BLaER1 treated with 17β-estradiol and CSF1 and Interleukin-3, amounts not matched to agents 10 nM and 100 nM (cell line): ENCODE measurements around the gene MKLN1.

Experiments
- H3K27ac ChIP-seq, 11 experiments: shearing (Covaris generic); formaldehyde crosslinking; 2 replicates each; pipeline ENCODE4 v1.8.1; 2022
- H3K27me3 ChIP-seq, 11 experiments: shearing (Covaris generic); formaldehyde crosslinking; 2 replicates each; pipeline ENCODE4 v1.8.1; 2022
- H3K36me3 ChIP-seq, 11 experiments: shearing (Covaris generic); formaldehyde crosslinking; 2 replicates each; pipeline ENCODE4 v1.8.1; 2022
- H3K4me1 ChIP-seq, 10 experiments: shearing (Covaris generic); formaldehyde crosslinking; 2 replicates each; pipeline ENCODE4 v1.8.1; 2022
- H3K4me2 ChIP-seq, 11 experiments: shearing (Covaris generic); formaldehyde crosslinking; 2 replicates each; pipeline ENCODE4 v1.8.1; 2022
- H3K4me3 ChIP-seq, 10 experiments: shearing (Covaris generic); formaldehyde crosslinking; 2 replicates each; pipeline ENCODE4 v1.8.1; 2022
- H3K9ac ChIP-seq, 11 experiments: shearing (Covaris generic); formaldehyde crosslinking; 2 replicates each; pipeline ENCODE4 v1.8.1; 2022
- H3K9me3 ChIP-seq, 11 experiments: shearing (Covaris generic); formaldehyde crosslinking; replicated peaks in 1 of 11; 2 replicates each; pipeline ENCODE4 v1.8.1; 2022
- H4K20me1 ChIP-seq, 11 experiments: shearing (Covaris generic); formaldehyde crosslinking; 2 replicates each; pipeline ENCODE4 v1.8.1; 2022
- Cebpa-rat ChIP-seq, 11 experiments: shearing (Covaris generic); IDR thresholded peaks; 2 replicates each; pipeline ENCODE4 v1.8.1; 2022

MKLN1 gene

DNA sequence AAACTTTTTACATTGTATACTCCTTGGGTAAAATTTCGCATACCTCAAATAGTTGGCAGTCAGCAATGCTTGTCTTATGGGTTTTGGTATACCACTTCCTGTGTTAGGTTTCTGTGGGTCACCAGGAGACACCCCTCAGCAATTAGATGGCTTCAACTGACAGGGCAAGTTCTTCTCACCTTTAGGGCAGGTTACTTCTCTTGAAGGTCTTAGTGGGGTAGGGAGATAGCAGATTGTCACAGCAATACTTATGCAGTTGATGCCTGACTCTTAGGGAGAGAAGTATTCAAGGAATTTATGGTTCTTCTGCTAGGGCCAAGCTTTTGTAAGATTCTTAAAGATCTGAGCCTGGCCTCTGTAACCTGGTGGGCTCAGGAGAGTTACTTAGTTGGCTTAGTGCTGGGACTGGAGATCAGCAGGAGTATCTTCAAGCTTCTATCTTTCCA, 42.9 kb downstream of the MKLN1 start:
- Histone ChIP-seq H3K4me1 (peaks cover 9 to 44% (median 23%) of the 10 kb centered on the region in 10 experiments), H4K20me1 (peaks cover 66 to 100% (median 99%) of the 10 kb centered on the region in 11 experiments), H3K9me3 (peaks cover 0 to 10% (median 4%) of the 10 kb centered on the region in 11 experiments; a peak in 8 of 22 replicates), H3K27me3 (no peaks in the 10 kb centered on the region), H3K36me3 (peaks cover 0 to 19% (median 0%) of the 10 kb centered on the region in 11 experiments; a peak in 11 of 22 replicates), H3K4me3 (no peak overlapping the region), H3K4me2 (peak overlapping the region; percentile 13 to 55 (median 26); a peak in 16 of 22 replicates), H3K27ac (no peak overlapping the region), H3K9ac (no peak overlapping the region)
- no peak for TF ChIP-seq Cebpa-rat (IDR thresholded peaks at IDR 0.05)

- Histone ChIP-seq H3K9ac (no peak overlapping the region), H4K20me1 (peaks cover 58 to 95% (median 92%) of the 10 kb centered on the region in 11 experiments), H3K36me3 (peaks cover 0 to 27% (median 4%) of the 10 kb centered on the region in 11 experiments; a peak in 14 of 22 replicates), H3K4me2 (no peak overlapping the region; a peak in 1 of 22 replicates), H3K4me1 (peaks cover 9 to 40% (median 21%) of the 10 kb centered on the region in 10 experiments), H3K9me3 (peaks cover 0 to 7% (median 2%) of the 10 kb centered on the region in 11 experiments; a peak in 5 of 22 replicates), H3K27ac (no peak overlapping the region), H3K4me3 (no peak overlapping the region), H3K27me3 (no peaks in the 10 kb centered on the region)
- no peak for TF ChIP-seq Cebpa-rat (IDR thresholded peaks at IDR 0.05)
Observed at GRCh38 chr7:131371411-131371810, 43.7 kb downstream of the MKLN1 start.

- Histone ChIP-seq H3K27ac (no peak overlapping the region), H3K4me2 (no peak overlapping the region), H4K20me1 (peaks cover 52 to 89% (median 83%) of the 10 kb centered on the region in 11 experiments), H3K9ac (no peak overlapping the region), H3K36me3 (peaks cover 0 to 35% (median 14%) of the 10 kb centered on the region in 11 experiments; a peak in 16 of 22 replicates), H3K4me1 (peaks cover 9 to 34% (median 20%) of the 10 kb centered on the region in 10 experiments), H3K27me3 (no peaks in the 10 kb centered on the region), H3K4me3 (no peak overlapping the region), H3K9me3 (peaks cover 0 to 7% (median 0%) of the 10 kb centered on the region in 11 experiments; a peak in 4 of 22 replicates)
- TF ChIP-seq Cebpa-rat (IDR thresholded peaks at IDR 0.05): no peak
Observed at GRCh38 chr7:131372554-131372953, 44.9 kb downstream of the MKLN1 start.

- H3K4me2 ChIP-seq: no peak overlapping the region
- peaks cover 6 to 31% (median 14%) of the 10 kb centered on the region in 10 experiments for H3K4me1 ChIP-seq
- H3K4me3 ChIP-seq: no peak overlapping the region
- H3K9ac ChIP-seq: no peak overlapping the region
- peaks cover 10 to 48% (median 32%) of the 10 kb centered on the region in 11 experiments for H3K36me3 ChIP-seq
- H4K20me1 ChIP-seq: peaks cover 38 to 79% (median 61%) of the 10 kb centered on the region in 11 experiments
- H3K9me3 ChIP-seq: peaks cover 0 to 9% (median 0%) of the 10 kb centered on the region in 11 experiments; a peak in 4 of 22 replicates
- H3K27me3 ChIP-seq: no peaks in the 10 kb centered on the region
- H3K27ac ChIP-seq: no peak overlapping the region
- no peak for TF ChIP-seq Cebpa-rat (IDR thresholded peaks at IDR 0.05)
Observed at GRCh38 chr7:131374821-131375220, 47.1 kb downstream of the MKLN1 start.

DNA sequence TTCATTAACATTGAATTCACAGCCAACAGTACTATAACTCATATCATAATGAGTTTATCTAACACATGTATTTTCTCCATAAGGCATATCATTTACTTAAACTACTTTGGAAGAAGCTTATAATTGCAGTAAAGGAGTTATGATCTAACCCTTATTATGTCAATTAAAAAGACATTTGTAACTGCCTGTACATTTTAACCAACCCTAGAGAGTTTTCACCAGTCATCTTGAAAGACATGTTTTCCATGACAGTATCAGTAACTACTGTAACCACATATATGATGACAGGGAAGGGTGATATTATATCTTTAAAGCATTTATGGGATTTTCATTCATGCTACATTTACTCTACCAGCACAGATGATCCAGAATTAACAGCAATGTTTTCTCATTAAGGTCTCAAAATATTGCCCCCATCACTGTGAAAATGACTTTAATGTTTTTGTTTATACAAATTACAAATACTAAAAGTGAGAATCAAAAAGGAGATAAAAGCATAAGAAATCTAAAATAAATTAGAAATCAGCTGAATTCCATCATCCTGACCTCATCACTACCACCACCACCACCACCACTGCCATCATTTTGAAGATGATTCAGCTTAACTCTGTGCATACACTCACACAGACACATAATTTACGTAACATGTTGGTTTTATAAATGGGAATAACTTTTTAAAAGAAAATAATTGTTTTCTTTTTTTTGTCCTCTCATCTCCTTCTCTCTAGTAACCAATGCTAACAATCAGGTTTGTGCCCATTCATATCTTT, 53.6 kb downstream of the MKLN1 start:
- Histone ChIP-seq H3K27ac (no peak overlapping the region), H3K27me3 (no peaks in the 10 kb centered on the region), H3K9me3 (peaks cover 0 to 9% (median 0%) of the 10 kb centered on the region in 11 experiments; a peak in 4 of 22 replicates), H3K9ac (no peak overlapping the region), H3K4me3 (no peak overlapping the region), H3K36me3 (peaks cover 15 to 91% (median 50%) of the 10 kb centered on the region in 11 experiments), H3K4me1 (peaks cover 0 to 30% (median 10%) of the 10 kb centered on the region in 10 experiments; a peak in 15 of 20 replicates), H4K20me1 (peaks cover 0 to 74% (median 27%) of the 10 kb centered on the region in 11 experiments; a peak in 12 of 22 replicates), H3K4me2 (no peak overlapping the region)
- TF ChIP-seq Cebpa-rat (IDR thresholded peaks at IDR 0.05): no peak

DNA sequence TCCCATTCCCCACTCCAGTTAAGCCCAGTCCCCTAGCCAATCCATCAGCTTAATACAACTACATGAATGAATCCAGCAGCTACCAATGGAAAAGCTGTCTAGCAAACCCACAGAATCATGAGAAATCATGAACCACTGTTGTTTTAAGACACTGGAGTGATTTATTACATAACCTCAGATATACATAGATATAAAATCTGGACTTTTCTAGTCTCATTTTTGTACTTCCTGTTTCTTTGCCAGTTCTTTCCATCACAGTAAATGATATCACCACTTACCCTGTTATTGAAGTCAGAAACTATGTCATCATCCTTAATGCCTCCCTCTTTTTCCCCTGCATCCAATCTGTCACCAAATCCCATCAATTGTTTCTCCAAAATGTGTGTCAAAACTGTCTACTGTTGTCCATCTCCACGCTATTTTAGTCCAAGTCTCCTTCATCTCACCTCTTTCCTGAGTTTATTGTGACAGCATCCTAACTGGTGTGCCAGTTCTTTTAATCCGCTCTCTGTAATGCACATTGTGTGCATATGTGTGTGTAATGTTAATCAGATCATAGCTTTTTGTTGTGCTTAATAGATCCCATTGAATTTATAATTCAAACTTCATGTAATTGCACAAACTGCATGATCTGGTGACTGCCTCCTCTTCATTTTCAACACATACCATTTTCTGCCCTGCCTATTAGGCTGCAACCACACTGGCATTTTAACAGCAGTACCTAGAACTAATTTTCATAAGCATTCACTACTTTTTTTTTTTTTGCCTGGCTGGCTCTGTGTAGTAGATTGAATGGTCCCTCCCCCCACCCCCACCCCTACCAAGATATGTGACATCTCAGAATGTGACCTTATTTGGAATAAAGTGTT, 56.0 kb downstream of the MKLN1 start:
- Histone ChIP-seq H4K20me1 (peaks cover 0 to 73% (median 26%) of the 10 kb centered on the region in 11 experiments; a peak in 12 of 22 replicates), H3K4me3 (no peak overlapping the region), H3K4me1 (peaks cover 0 to 29% (median 10%) of the 10 kb centered on the region in 10 experiments; a peak in 15 of 20 replicates), H3K36me3 (peaks cover 21 to 91% (median 49%) of the 10 kb centered on the region in 11 experiments), H3K4me2 (peak overlapping the region in 6 of 11 experiments; percentile 4 to 62 (median 42); a peak in 10 of 22 replicates), H3K9ac (0 out of 22 replicates have a peak overlapping the region, but pooled peaks of 1 of the 11 experiments have one; percentile 28), H3K27ac (peak overlapping the region in 5 of 11 experiments; percentile 20 to 61 (median 44); a peak in 7 of 22 replicates), H3K9me3 (peaks cover 0 to 4% (median 0%) of the 10 kb centered on the region in 11 experiments; a peak in 1 of 22 replicates), H3K27me3 (no peaks in the 10 kb centered on the region)
- no peak for TF ChIP-seq Cebpa-rat (IDR thresholded peaks at IDR 0.05)

GRCh38 chr7:131384286-131384635, 56.6 kb downstream of the MKLN1 start:
- no peaks in the 10 kb centered on the region for H3K27me3 ChIP-seq
- peaks cover 0 to 27% (median 10%) of the 10 kb centered on the region in 10 experiments; a peak in 15 of 20 replicates for H3K4me1 ChIP-seq
- no peak overlapping the region for H3K27ac ChIP-seq
- H3K4me2 ChIP-seq: no peak overlapping the region
- peaks cover 22 to 91% (median 50%) of the 10 kb centered on the region in 11 experiments; a peak in 21 of 22 replicates for H3K36me3 ChIP-seq
- H4K20me1 ChIP-seq: peaks cover 0 to 73% (median 26%) of the 10 kb centered on the region in 11 experiments; a peak in 12 of 22 replicates
- 0 out of 22 replicates have a peak, but pooled peaks cover 0 to 4% (median 0%) of the 10 kb centered on the region in 11 experiments for H3K9me3 ChIP-seq
- H3K9ac ChIP-seq: no peak overlapping the region
- no peak for TF ChIP-seq Cebpa-rat (IDR thresholded peaks at IDR 0.05)
- H3K4me3 ChIP-seq: no peak overlapping the region

GRCh38 chr7:131385039-131385605, 57.4 kb downstream of the MKLN1 start:
- peaks cover 0 to 69% (median 26%) of the 10 kb centered on the region in 11 experiments; a peak in 12 of 22 replicates for H4K20me1 ChIP-seq
- no peak overlapping the region for H3K4me3 ChIP-seq
- no peak overlapping the region for H3K4me2 ChIP-seq
- 0 out of 22 replicates have a peak, but pooled peaks cover 0 to 4% (median 0%) of the 10 kb centered on the region in 11 experiments for H3K9me3 ChIP-seq
- H3K4me1 ChIP-seq: peaks cover 0 to 27% (median 10%) of the 10 kb centered on the region in 10 experiments; a peak in 15 of 20 replicates
- H3K36me3 ChIP-seq: peaks cover 27 to 89% (median 58%) of the 10 kb centered on the region in 11 experiments; a peak in 20 of 22 replicates
- no peak overlapping the region for H3K9ac ChIP-seq
- no peaks in the 10 kb centered on the region for H3K27me3 ChIP-seq
- no peak overlapping the region for H3K27ac ChIP-seq
- TF ChIP-seq Cebpa-rat (IDR thresholded peaks at IDR 0.05): no peak
